Fibroblast of lung (primary cell): ENCODE measurements around the gene PSMD1.
A peak's percentile ranks its signal among the peaks of the same experiment; 100 is the strongest.

Experiments used
- CTCF ChIP-seq, 2 donors: IDR thresholded peaks in 1 of 2; conservative IDR thresholded peaks in 1 of 2; 1 replicate in 1 of 2; 2 replicates in 1 of 2; pipeline ENCODE4 v1.5.1; 2011 to 2012; ENCODE audit warnings: low read length in 2 of 2, control low read depth in 1 of 2, inconsistent platforms in 1 of 2, low read depth in 1 of 2, mild to moderate bottlenecking in 1 of 2
- EZH2 ChIP-seq: IDR thresholded peaks from 2 replicates; pipeline ENCODE4 v1.5.1; 2012; ENCODE audit warnings: low read length, control low read depth, mild to moderate bottlenecking; ENCODE audit errors: missing control alignments

- TF ChIP-seq CTCF (conservative IDR thresholded peaks at IDR 0.05 in 1 of 2, IDR thresholded peaks at IDR 0.05 in 1 of 2; ENCODE audit: low read depth in 1 of 2, low read length in 2 of 2) (peak; percentile 90 to 97), EZH2 (no peak)
Measured at GRCh38 chr2:231191896-231192872, 135.5 kb downstream of the PSMD1 start.
